SK-N-SH (cell line): Measurements from ENCODE around the gene SDK1.

ENCODE experiments used
- CTCF ChIP-seq: fragments of 200-600 bp; sonication (generic); IDR thresholded peaks from 2 replicates; pipeline ENCODE4 v1.6.1; 2017; ENCODE audit warnings: antibody characterized with exemption, mild to moderate bottlenecking, moderate library complexity
- EP300 ChIP-seq, 2 experiments: IDR thresholded peaks; 2 replicates each; pipeline versions ENCODE4 v1.4.0 to v1.6.1; 2012; ENCODE audit warnings: borderline replicate concordance in 1 of 2, low read depth in 1 of 2, low read length in 1 of 2
- JUND ChIP-seq: IDR thresholded peaks from 2 replicates; pipeline ENCODE4 v1.4.0; 2012
- POLR2AphosphoS5 ChIP-seq: IDR thresholded peaks from 2 replicates; pipeline ENCODE4 v1.6.1; 2012; ENCODE audit warnings: low read depth, low read length
- SIN3A ChIP-seq: IDR thresholded peaks from 2 replicates; pipeline ENCODE4 v1.6.1; 2012; ENCODE audit warnings: low read depth, mild to moderate bottlenecking, low read length, moderate library complexity, borderline replicate concordance
- SMC3 ChIP-seq: IDR thresholded peaks from 2 replicates; pipeline ENCODE4 v1.6.1; 2012; ENCODE audit warnings: low read depth, low read length, improper control_type of control experiment
- TCF12 ChIP-seq: IDR thresholded peaks from 2 replicates; pipeline ENCODE4 v1.4.0; 2012
- YY1 ChIP-seq: IDR thresholded peaks from 2 replicates; pipeline ENCODE4 v1.4.0; 2012; ENCODE audit warnings: low read depth, mild to moderate bottlenecking

GRCh38 chr7:3493499-3493898 lies 192.4 kb downstream of the SDK1 start:
- TF ChIP-seq CTCF (no peak), POLR2AphosphoS5 (no peak), JUND (peak; percentile 41), TCF12 (no peak), SMC3 (no peak), YY1 (no peak), SIN3A (no peak), EP300 (IDR thresholded peaks at IDR 0.05; ENCODE audit: borderline replicate concordance in 1 of 2, low read depth in 1 of 2, low read length in 1 of 2) (no peak)
